SK-N-SH (cell line): ENCODE data around the gene GNB2.

Source experiments
- CHD2 ChIP-seq: fragments of 150-350 bp; IDR thresholded peaks from 2 replicates; pipeline ENCODE4 v1.6.1; 2018; ENCODE audit warnings: low read length; ENCODE audit not compliant: partially characterized antibody
- CTCF ChIP-seq: fragments of 200-600 bp; sonication (generic); IDR thresholded peaks from 2 replicates; pipeline ENCODE4 v1.6.1; 2017; ENCODE audit warnings: antibody characterized with exemption, mild to moderate bottlenecking, moderate library complexity
- EZH2phosphoT487 ChIP-seq: fragments of 200-600 bp; sonication (generic); IDR thresholded peaks from 2 replicates; pipeline ENCODE4 v1.6.1; 2017; ENCODE audit warnings: low read depth, mixed run types, mild to moderate bottlenecking, antibody characterized with exemption, moderate library complexity, borderline replicate concordance
- FOXM1 ChIP-seq: IDR thresholded peaks from 2 replicates; pipeline ENCODE4 v1.4.0; 2012; ENCODE audit warnings: low read depth, mild to moderate bottlenecking
- GATA2 ChIP-seq: sonication (generic); formaldehyde crosslinking; IDR thresholded peaks from 2 replicates; pipeline ENCODE4 v1.5.0; 2020; ENCODE audit warnings: mild to moderate bottlenecking, missing genetic modification reagents
- MAX ChIP-seq: IDR thresholded peaks from 2 replicates; pipeline ENCODE4 v1.4.0; 2012; ENCODE audit warnings: low read depth
- PBX3 ChIP-seq: IDR thresholded peaks from 2 replicates; pipeline ENCODE4; 2012
- POLR2AphosphoS5 ChIP-seq: IDR thresholded peaks from 2 replicates; pipeline ENCODE4 v1.6.1; 2012; ENCODE audit warnings: low read depth, low read length
- RAD21 ChIP-seq: IDR thresholded peaks from 2 replicates; pipeline ENCODE4 v1.6.1; 2012; ENCODE audit warnings: mild to moderate bottlenecking, low read length
- SIN3A ChIP-seq: IDR thresholded peaks from 2 replicates; pipeline ENCODE4 v1.6.1; 2012; ENCODE audit warnings: low read depth, mild to moderate bottlenecking, low read length, moderate library complexity, borderline replicate concordance
- SMC3 ChIP-seq: IDR thresholded peaks from 2 replicates; pipeline ENCODE4 v1.6.1; 2012; ENCODE audit warnings: low read depth, low read length, improper control_type of control experiment
- TCF12 ChIP-seq: IDR thresholded peaks from 2 replicates; pipeline ENCODE4 v1.4.0; 2012
- USF2 ChIP-seq: fragments of 150-350 bp; IDR thresholded peaks from 2 replicates; pipeline ENCODE4 v1.6.1; 2017; ENCODE audit warnings: antibody characterized with exemption, low read length, low read depth, borderline replicate concordance
- TF ChIP-seq, protein P1 (sequence below): IDR thresholded peaks from 2 replicates; pipeline ENCODE4 v1.4.0; 2012; ENCODE audit warnings: low read depth, borderline replicate concordance

DNA sequence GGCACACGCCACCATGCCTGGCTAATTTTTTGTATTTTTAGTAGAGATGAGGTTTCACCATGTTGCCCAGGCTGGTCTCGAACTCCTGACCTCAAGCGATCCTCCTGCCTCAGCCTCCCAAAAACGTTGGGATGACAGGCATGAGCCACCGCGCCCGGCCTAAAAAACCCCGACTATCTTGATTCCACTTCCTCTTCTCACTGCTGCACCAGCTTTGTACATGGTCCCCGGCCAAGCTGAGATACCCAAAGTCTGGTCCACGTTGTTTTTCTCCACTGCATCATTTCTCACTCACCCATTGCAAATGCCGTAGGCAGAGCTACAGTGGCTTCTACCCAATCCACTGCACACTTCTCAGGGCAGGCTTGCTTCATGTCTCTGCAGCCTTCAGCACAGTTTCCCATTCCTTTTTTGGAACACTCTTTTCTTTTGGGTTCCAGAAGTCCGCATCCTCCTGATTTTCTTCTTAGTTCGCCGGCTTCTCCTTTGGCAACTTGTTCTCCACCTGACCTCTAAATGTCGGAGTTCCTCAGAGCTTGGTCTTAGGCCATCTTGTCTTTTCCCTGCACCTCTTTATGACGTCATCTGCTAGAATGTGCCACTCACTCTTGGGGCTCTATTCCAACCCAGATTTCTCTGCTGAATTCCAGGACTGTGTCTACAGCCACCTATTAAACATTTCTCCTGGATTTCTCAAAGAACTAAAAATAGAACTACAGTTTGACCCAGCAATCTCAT lies 6.0 kb upstream of the GNB2 start:
- TF ChIP-seq, protein P1, sequence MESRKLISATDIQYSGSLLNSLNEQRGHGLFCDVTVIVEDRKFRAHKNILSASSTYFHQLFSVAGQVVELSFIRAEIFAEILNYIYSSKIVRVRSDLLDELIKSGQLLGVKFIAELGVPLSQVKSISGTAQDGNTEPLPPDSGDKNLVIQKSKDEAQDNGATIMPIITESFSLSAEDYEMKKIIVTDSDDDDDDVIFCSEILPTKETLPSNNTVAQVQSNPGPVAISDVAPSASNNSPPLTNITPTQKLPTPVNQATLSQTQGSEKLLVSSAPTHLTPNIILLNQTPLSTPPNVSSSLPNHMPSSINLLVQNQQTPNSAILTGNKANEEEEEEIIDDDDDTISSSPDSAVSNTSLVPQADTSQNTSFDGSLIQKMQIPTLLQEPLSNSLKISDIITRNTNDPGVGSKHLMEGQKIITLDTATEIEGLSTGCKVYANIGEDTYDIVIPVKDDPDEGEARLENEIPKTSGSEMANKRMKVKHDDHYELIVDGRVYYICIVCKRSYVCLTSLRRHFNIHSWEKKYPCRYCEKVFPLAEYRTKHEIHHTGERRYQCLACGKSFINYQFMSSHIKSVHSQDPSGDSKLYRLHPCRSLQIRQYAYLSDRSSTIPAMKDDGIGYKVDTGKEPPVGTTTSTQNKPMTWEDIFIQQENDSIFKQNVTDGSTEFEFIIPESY, result no peak
- TF ChIP-seq POLR2AphosphoS5 (no peak), CTCF (no peak), PBX3 (no peak), SIN3A (no peak), MAX (no peak), EZH2phosphoT487 (no peak), TCF12 (no peak), CHD2 (no peak), GATA2 (CRISPR knock-in tag) (no peak), FOXM1 (no peak), SMC3 (no peak), USF2 (no peak), RAD21 (no peak)
